H9 (cell line): ENCODE data around the gene LENG9. TPM values are rescaled to one million over a fixed set of nuclear protein-coding genes. Genes with fewer than 3 reads are reported as not detected.

Source experiments
- DNase-seq: peaks from one replicate; pipeline ENCODE4 v3.0.0-alpha.2; 2017
- H2AFZ ChIP-seq: one replicate; pipeline ENCODE4 v1.6.1; 2013; ENCODE audit warnings: mild to moderate bottlenecking, low read length, control low read depth, moderate library complexity
- H2AK5ac ChIP-seq: 2 replicates; pipeline ENCODE4 v1.6.1; 2013; ENCODE audit warnings: low read length, control low read depth, mixed read lengths; ENCODE audit not compliant: insufficient read length
- H2BK120ac ChIP-seq: one replicate; pipeline ENCODE4 v1.6.1; 2013; ENCODE audit warnings: low read depth, mild to moderate bottlenecking, low read length, control low read depth, inconsistent platforms; ENCODE audit not compliant: poor library complexity, severe bottlenecking
- H2BK12ac ChIP-seq: 2 replicates; pipeline ENCODE4 v1.6.1; 2013; ENCODE audit warnings: low read length, control low read depth, mixed read lengths, low read depth; ENCODE audit not compliant: insufficient read length
- H2BK15ac ChIP-seq: 2 replicates; pipeline ENCODE4 v1.6.1; 2013; ENCODE audit warnings: low read depth, low read length, control low read depth
- H2BK20ac ChIP-seq: one replicate; pipeline ENCODE4 v1.6.1; 2013; ENCODE audit warnings: low read depth, mild to moderate bottlenecking, low read length, control low read depth, inconsistent platforms; ENCODE audit not compliant: poor library complexity, severe bottlenecking
- H2BK5ac ChIP-seq: 2 replicates; pipeline ENCODE4 v1.6.1; 2013; ENCODE audit warnings: low read length, control low read depth, mixed read lengths; ENCODE audit not compliant: insufficient read length
- H3K14ac ChIP-seq: 2 replicates; pipeline ENCODE4 v1.6.1; 2013; ENCODE audit warnings: low read length, control low read depth; ENCODE audit not compliant: insufficient read depth
- H3K18ac ChIP-seq: 2 replicates; pipeline ENCODE4 v1.6.1; 2013; ENCODE audit warnings: low read depth, mild to moderate bottlenecking, mixed read lengths, low read length, control low read depth; ENCODE audit not compliant: insufficient read length
- H3K23ac ChIP-seq: 2 replicates; pipeline ENCODE4 v1.6.1; 2013; ENCODE audit warnings: low read length, control low read depth, mixed read lengths, low read depth; ENCODE audit not compliant: insufficient read length
- H3K23me2 ChIP-seq: 2 replicates; pipeline ENCODE4 v1.6.1; 2013; ENCODE audit warnings: low read depth, mild to moderate bottlenecking, mixed read lengths, low read length, control low read depth; ENCODE audit not compliant: insufficient read length, poor library complexity, severe bottlenecking
- H3K27ac ChIP-seq: 2 replicates; pipeline ENCODE4 v1.5.1; 2013; ENCODE audit warnings: low read length, control low read depth, mixed read lengths, low read depth; ENCODE audit not compliant: insufficient read length
- H3K27me3 ChIP-seq: 2 replicates; pipeline ENCODE4 v1.6.1; 2013; ENCODE audit warnings: low read length, control low read depth, inconsistent platforms; ENCODE audit not compliant: insufficient read depth
- H3K4ac ChIP-seq: 2 replicates; pipeline ENCODE4 v1.6.1; 2013; ENCODE audit warnings: low read depth, mild to moderate bottlenecking, control low read depth, inconsistent platforms, low read length, moderate library complexity
- H3K4me1 ChIP-seq: 2 replicates; pipeline ENCODE4 v1.6.1; 2013; ENCODE audit warnings: low read length, control low read depth, inconsistent platforms; ENCODE audit not compliant: insufficient read depth
- H3K4me2 ChIP-seq: 2 replicates; pipeline ENCODE4 v1.6.1; 2013; ENCODE audit warnings: low read length, control low read depth, mixed read lengths; ENCODE audit not compliant: insufficient read length, insufficient read depth
- H3K56ac ChIP-seq: 2 replicates; pipeline ENCODE4 v1.6.1; 2013; ENCODE audit warnings: low read depth, mild to moderate bottlenecking, mixed read lengths, low read length, control low read depth; ENCODE audit not compliant: insufficient read length
- H3K79me1 ChIP-seq: 2 replicates; pipeline ENCODE4 v1.6.1; 2013; ENCODE audit warnings: low read depth, mild to moderate bottlenecking, moderate library complexity, low read length, control low read depth, inconsistent platforms; ENCODE audit not compliant: insufficient read depth, poor library complexity, severe bottlenecking
- H3K79me2 ChIP-seq: 2 replicates; pipeline ENCODE4 v1.6.1; 2013; ENCODE audit warnings: low read length, control low read depth, inconsistent platforms; ENCODE audit not compliant: insufficient read depth
- H3K9ac ChIP-seq: 2 replicates; pipeline ENCODE4 v1.6.1; 2013; ENCODE audit warnings: low read length, control low read depth, mixed read lengths; ENCODE audit not compliant: insufficient read length; ENCODE audit errors: extremely low read depth
- H3K9me3 ChIP-seq: one replicate; pipeline ENCODE4 v1.6.1; 2013; ENCODE audit warnings: low read depth, low read length, inconsistent platforms; ENCODE audit not compliant: control insufficient read depth
- H3T11ph ChIP-seq: one replicate; pipeline ENCODE4 v1.6.1; 2013; ENCODE audit warnings: mild to moderate bottlenecking, low read length, control low read depth, inconsistent platforms
- H4K20me1 ChIP-seq: one replicate; pipeline ENCODE4 v1.6.1; 2013; ENCODE audit not compliant: control insufficient read depth, insufficient read length, insufficient read depth
- H4K5ac ChIP-seq: 2 replicates; pipeline ENCODE4 v1.6.1; 2013; ENCODE audit warnings: low read depth, mild to moderate bottlenecking, mixed read lengths, low read length, control low read depth; ENCODE audit not compliant: insufficient read length
- H4K8ac ChIP-seq: replicated peaks from 2 replicates; pipeline ENCODE4 v1.6.1; 2013; ENCODE audit warnings: low read length, control low read depth, mixed read lengths, low read depth; ENCODE audit not compliant: insufficient read length
- H4K91ac ChIP-seq: 2 replicates; pipeline ENCODE4 v1.6.1; 2013; ENCODE audit warnings: low read depth, mild to moderate bottlenecking, moderate library complexity, mixed read lengths, low read length, control low read depth; ENCODE audit not compliant: insufficient read length
- H3K27ac Mint-ChIP-seq, 3 experiments: 2 replicates in 2 of 3; 3 replicates in 1 of 3; pipeline ENCODE4 v1.8.0; 2020 to 2021; ENCODE audit warnings: mixed read lengths in 3 of 3, mild to moderate bottlenecking in 1 of 3, moderate library complexity in 1 of 3
- H3K27me3 Mint-ChIP-seq: 2 replicates; pipeline ENCODE4 v1.8.0; 2021; ENCODE audit warnings: low read depth, mild to moderate bottlenecking, moderate library complexity, mixed read lengths
- H3K36me3 Mint-ChIP-seq, 3 experiments: 2 replicates in 2 of 3; 3 replicates in 1 of 3; pipeline ENCODE4 v1.8.0; 2020 to 2021; ENCODE audit warnings: low read depth in 3 of 3, mixed read lengths in 3 of 3; ENCODE audit not compliant: insufficient read depth in 1 of 3
- H3K4me1 Mint-ChIP-seq, 2 experiments: 2 replicates each; pipeline ENCODE4 v1.8.0; 2020; ENCODE audit warnings: mixed read lengths in 2 of 2
- H3K4me3 Mint-ChIP-seq, 2 experiments: 2 replicates in 1 of 2; 3 replicates in 1 of 2; pipeline ENCODE4 v1.8.0; 2020 to 2021; ENCODE audit warnings: mild to moderate bottlenecking in 2 of 2, mixed read lengths in 2 of 2, moderate library complexity in 1 of 2
- H3K9me3 Mint-ChIP-seq, 2 experiments: 2 replicates in 1 of 2; 3 replicates in 1 of 2; pipeline ENCODE4 v1.8.0; 2020; ENCODE audit warnings: mild to moderate bottlenecking in 2 of 2, mixed read lengths in 2 of 2, moderate library complexity in 1 of 2
- CTCF ChIP-seq: fragments of 200-600 bp; sonication (generic); conservative IDR thresholded peaks from 3 replicates; pipeline ENCODE4 v1.8.0; 2021; ENCODE audit warnings: antibody characterized with exemption, mild to moderate bottlenecking
- WGBS: extraction: QIAGEN DNeasy Blood & Tissue Kit; methylation state at CpG from one replicate; pipeline ENCODE4 v1.1.7; 2013; ENCODE audit warnings: missing lambda C conversion rate, low lambda C conversion rate, mixed read lengths; ENCODE audit not compliant: insufficient read length; ENCODE audit errors: extremely low coverage; 5-methylcytosine and 5-hydroxymethylcytosine counted together
- total RNA-seq: library from RNA; stranded (reverse); gene quantifications from 2 replicates; pipeline ENCODE4 v1.2.1, GENCODE V29; 2021

Gene LENG9
- total RNA-seq, 1 experiment from 2014 or later, result 3.8 TPM

- no peaks in the 10 kb centered on the region for H3K9me3 Mint-ChIP-seq
- H2AFZ ChIP-seq, result no peak overlapping the region
- WGBS, result no CpG with 5 or more reads among the region's 60 CpGs
- no peak overlapping the region for H3K27ac ChIP-seq
- H3K79me1 ChIP-seq, result no peaks in the 10 kb centered on the region
- no peaks in the 10 kb centered on the region for H3K79me2 ChIP-seq
- peaks cover 62% of the 10 kb centered on the region for H3K27me3 Mint-ChIP-seq
- no peaks in the 10 kb centered on the region for H3K36me3 Mint-ChIP-seq
- peak overlapping the region; percentile 76 for H2BK20ac ChIP-seq
- no peak overlapping the region for H2AK5ac ChIP-seq
- no peak overlapping the region for H3K56ac ChIP-seq
- H3K14ac ChIP-seq, result peak overlapping the region; percentile 70
- H3K9me3 ChIP-seq, result no peaks in the 10 kb centered on the region
- H3K27me3 ChIP-seq, result peaks cover 2% of the 10 kb centered on the region; the same call in 1 of the 2 replicates
- peaks cover 15 to 25% of the 10 kb centered on the region in 2 experiments for H3K4me1 Mint-ChIP-seq
- DNase-seq, result peak; percentile 45
- TF ChIP-seq CTCF, result no peak
- no peak overlapping the region for H3K23ac ChIP-seq
- no peak overlapping the region for H2BK15ac ChIP-seq
- H3K4me2 ChIP-seq, result peak overlapping the region; percentile 30
- H4K5ac ChIP-seq, result no peak overlapping the region
- H4K91ac ChIP-seq, result no peak overlapping the region
- H2BK120ac ChIP-seq, result peak overlapping the region; percentile 15
- no peaks in the 10 kb centered on the region for H4K20me1 ChIP-seq
- no peak overlapping the region for H2BK12ac ChIP-seq
- H3K9ac ChIP-seq, result no peak overlapping the region
- H4K8ac ChIP-seq, result no peak overlapping the region
- H3T11ph ChIP-seq, result no peak overlapping the region
- peak overlapping the region; percentile 48 to 68 for H3K4me3 Mint-ChIP-seq
- H3K27ac Mint-ChIP-seq, result no peak overlapping the region
- peaks cover 7% of the 10 kb centered on the region for H3K23me2 ChIP-seq
- peak overlapping the region; percentile 21 for H3K18ac ChIP-seq
- no peak overlapping the region for H2BK5ac ChIP-seq
- no peaks in the 10 kb centered on the region for H3K4me1 ChIP-seq
- no peak overlapping the region for H3K4ac ChIP-seq
These were observed 7.6 kb upstream of the LENG9 start for GRCh38 chr19:54470991-54471782.
